H4 (cell line): Measurements from ENCODE around the gene LIN37. TPM values are rescaled to one million over a fixed set of nuclear protein-coding genes. Genes with fewer than 3 reads are reported as not detected.

Source experiments
- DNase-seq: peaks from one replicate; pipeline ENCODE4 v3.0.0-alpha.2; 2015; ENCODE audit warnings: low spot score
- total RNA-seq: library from RNA; depleted of rRNA; stranded (reverse); fragments of >200 nt; shearing (Covaris generic); gene quantifications from 2 replicates; pipeline ENCODE4 v1.2.3, GENCODE V29; 2014; rRNA removed

LIN37 gene
- 11.5 and 15.5 TPM in 2 replicates for total RNA-seq

GRCh38 chr19:35748106-35749020 is at the start of gene LIN37:
Gene LIN37 (plus strand): TSS chr19:35748576. CDS start chr19:35748725, 149 bp downstream.
- peak; percentile 100 for DNase-seq

- DNase-seq = peak; percentile 100
These were observed 46.0 kb upstream of the LIN37 start for GRCh38 chr19:35702223-35703012.

GRCh38 chr19:35703343-35703742 is 45.0 kb upstream of the LIN37 start:
- no peak for DNase-seq

- no peak for DNase-seq
These were observed 44.2 kb upstream of the LIN37 start, which contains the start of gene ZBTB32 for GRCh38 chr19:35704218-35704617. Gene ZBTB32 (plus strand): TSS chr19:35704558. CDS start chr19:35714627, 10,069 bp downstream.

GRCh38 chr19:35708391-35708790 is 40.0 kb upstream of the LIN37 start:
- no peak for DNase-seq

GRCh38 chr19:35710784-35711723 is 37.3 kb upstream of the LIN37 start:
- no peak for DNase-seq

GRCh38 chr19:35712567-35713505 is 35.5 kb upstream of the LIN37 start:
- DNase-seq = no peak

- DNase-seq = no peak
These were observed 34.9 kb upstream of the LIN37 start for GRCh38 chr19:35713506-35713850.

GRCh38 chr19:35713904-35714495 is 34.4 kb upstream of the LIN37 start:
- no peak for DNase-seq

GRCh38 chr19:35714601-35715354 is 33.6 kb upstream of the LIN37 start:
- DNase-seq = no peak

GRCh38 chr19:35715355-35715809 is 33.0 kb upstream of the LIN37 start:
- no peak for DNase-seq

GRCh38 chr19:35715981-35716800 is 32.2 kb upstream of the LIN37 start:
- no peak for DNase-seq

GRCh38 chr19:35716801-35717664 is 31.3 kb upstream of the LIN37 start:
- peak; percentile 94 for DNase-seq

GRCh38 chr19:35717665-35718344 is 30.6 kb upstream of the LIN37 start, which contains the start of gene KMT2B:
Gene KMT2B (plus strand): TSS chr19:35718003. CDS start chr19:35718019, 16 bp downstream.
- DNase-seq = peak; percentile 97

GRCh38 chr19:35718345-35719041 is 29.9 kb upstream of the LIN37 start:
- DNase-seq = no peak
